CD14-positive monocyte (primary cell): ENCODE measurements around the gene DNAAF3. TPM values are rescaled to one million over a fixed set of nuclear protein-coding genes. Genes with fewer than 3 reads are reported as not detected.
A peak's percentile ranks its signal among the peaks of the same experiment; 100 is the strongest.

Source experiments
- DNase-seq, 3 donors: peaks; one replicate each; pipeline ENCODE4 v3.0.0-alpha.2; 2011 to 2022
- H2AFZ ChIP-seq: 2 replicates; pipeline ENCODE4 v1.6.0; 2012; ENCODE audit warnings: mild to moderate bottlenecking, low read depth, low read length, inconsistent platforms; ENCODE audit not compliant: insufficient read depth, poor library complexity, severe bottlenecking
- H3K27ac ChIP-seq, 2 donors: 1 replicate in 1 of 2; 2 replicates in 1 of 2; pipeline ENCODE4 v1.5.1; 2012 to 2013; ENCODE audit warnings: low read length in 2 of 2, control low read depth in 1 of 2, inconsistent platforms in 1 of 2, low read depth in 1 of 2, mild to moderate bottlenecking in 1 of 2
- H3K27me3 ChIP-seq, 2 donors: one replicate each; pipeline versions ENCODE4 v1.6.0 to v1.6.1; 2011 to 2013; ENCODE audit warnings: low read length in 2 of 2; ENCODE audit not compliant: control insufficient read depth in 2 of 2, insufficient read depth in 2 of 2
- H3K36me3 ChIP-seq, 2 donors: replicated peaks in 1 of 2; 1 replicate in 1 of 2; 2 replicates in 1 of 2; pipeline versions ENCODE4 v1.5.1 to v1.6.1; 2012 to 2013; ENCODE audit warnings: low read length in 2 of 2, control low read depth in 1 of 2, inconsistent platforms in 1 of 2, mild to moderate bottlenecking in 1 of 2; ENCODE audit not compliant: insufficient read depth in 2 of 2, control insufficient read depth in 1 of 2
- H3K4me1 ChIP-seq, 2 donors: 1 replicate in 1 of 2; 2 replicates in 1 of 2; pipeline versions ENCODE4 v1.5.1 to v1.6.1; 2012 to 2013; ENCODE audit warnings: low read length in 2 of 2, control low read depth in 1 of 2, inconsistent platforms in 1 of 2, mild to moderate bottlenecking in 1 of 2, moderate library complexity in 1 of 2; ENCODE audit not compliant: insufficient read depth in 2 of 2, control insufficient read depth in 1 of 2
- H3K4me2 ChIP-seq: replicated peaks from 2 replicates; pipeline ENCODE3; 2012; ENCODE audit warnings: low read length, moderate library complexity, mild to moderate bottlenecking; ENCODE audit not compliant: poor library complexity, severe bottlenecking; ENCODE audit errors: extremely low read depth
- H3K4me3 ChIP-seq, 3 experiments: fragments of 200-600 bp in 1 of 3; sonication (generic) in 1 of 3; replicated peaks in 1 of 3; 1 replicate in 2 of 3; 2 replicates in 1 of 3; pipeline ENCODE4 v1.5.1; 2011 to 2013; ENCODE audit warnings: low read length in 3 of 3, mild to moderate bottlenecking in 3 of 3, control low read depth in 2 of 3, low read depth in 2 of 3, inconsistent platforms in 1 of 3, moderate library complexity in 1 of 3
- H3K79me2 ChIP-seq: 2 replicates; pipeline ENCODE4 v1.6.0; 2012; ENCODE audit warnings: mild to moderate bottlenecking, control low read depth, inconsistent platforms, low read length, moderate library complexity; ENCODE audit not compliant: insufficient read depth
- H3K9ac ChIP-seq: 2 replicates; pipeline ENCODE4 v1.6.0; 2017; ENCODE audit warnings: low read length, mild to moderate bottlenecking; ENCODE audit not compliant: insufficient read depth, poor library complexity, severe bottlenecking
- H3K9me3 ChIP-seq, 2 donors: replicated peaks in 1 of 2; 1 replicate in 1 of 2; 2 replicates in 1 of 2; pipeline versions ENCODE4 v1.5.1 to v1.6.1; 2012 to 2013; ENCODE audit warnings: low read length in 2 of 2, control low read depth in 1 of 2; ENCODE audit not compliant: control insufficient read depth in 1 of 2, insufficient read depth in 1 of 2
- H4K20me1 ChIP-seq: 2 replicates; pipeline ENCODE4 v1.6.0; 2012; ENCODE audit warnings: mild to moderate bottlenecking, low read length, control low read depth, moderate library complexity; ENCODE audit not compliant: insufficient read depth
- H3K27ac Mint-ChIP-seq, 7 donors: one replicate each; pipeline ENCODE4 v1.8.0; 2020; ENCODE audit warnings: mild to moderate bottlenecking in 7 of 7, mixed read lengths in 7 of 7, moderate library complexity in 6 of 7, inconsistent platforms in 2 of 7
- H3K27me3 Mint-ChIP-seq, 3 donors: one replicate each; pipeline ENCODE4 v1.8.0; 2021 to 2022; ENCODE audit warnings: low read depth in 3 of 3, mild to moderate bottlenecking in 3 of 3, mixed read lengths in 3 of 3, moderate library complexity in 3 of 3, inconsistent platforms in 1 of 3
- H3K36me3 Mint-ChIP-seq, 2 donors: one replicate each; pipeline ENCODE4 v1.8.0; 2020; ENCODE audit warnings: mixed read lengths in 2 of 2, inconsistent platforms in 1 of 2, mild to moderate bottlenecking in 1 of 2
- H3K4me1 Mint-ChIP-seq: one replicate; pipeline ENCODE4 v1.8.0; 2020; ENCODE audit warnings: mild to moderate bottlenecking, mixed read lengths
- H3K4me3 Mint-ChIP-seq, 2 donors: one replicate each; pipeline ENCODE4 v1.8.0; 2020; ENCODE audit warnings: mild to moderate bottlenecking in 2 of 2, mixed read lengths in 2 of 2, moderate library complexity in 1 of 2
- H3K9me3 Mint-ChIP-seq, 7 donors: one replicate each; pipeline ENCODE4 v1.8.0; 2020 to 2022; ENCODE audit warnings: mixed read lengths in 7 of 7, mild to moderate bottlenecking in 6 of 7, moderate library complexity in 6 of 7, inconsistent platforms in 2 of 7
- CTCF ChIP-seq: fragments of 200-600 bp; IDR thresholded peaks from one replicate; pipeline ENCODE4 v1.8.0; 2022; ENCODE audit warnings: antibody characterized with exemption, mild to moderate bottlenecking
- WGBS: methylation state at CpG from one replicate; pipeline ENCODE4 v1.1.5; 2013; ENCODE audit warnings: missing lambda C conversion rate; ENCODE audit not compliant: insufficient coverage; 5-methylcytosine and 5-hydroxymethylcytosine counted together
- intact Hi-C, 2 donors: fragments of 100-400 bp; cut with micrococcal nuclease; formaldehyde crosslinking; loops; one replicate each; pipeline versions ENCODE4 v1.15.0 to v1.15.1; 2023
- polyA plus RNA-seq, 3 donors: library from polyadenylated mRNA; depleted of rRNA in 1 of 3; unstranded in 2 of 3; stranded (reverse) in 1 of 3; fragments of 300-500 nt in 2 of 3; fragments of >200 nt in 1 of 3; fragmentation: Illumina TruSeq in 2 of 3; gene quantifications; 1 replicate in 2 of 3; 2 replicates in 1 of 3; pipeline ENCODE4 v1.2.3, GENCODE V29; 2012 to 2021

Gene DNAAF3
- polyA plus RNA-seq, 3 donors, result 0.19 TPM; not detected in 2

- Mint-ChIP-seq H3K4me1 (peaks cover 13% of the 10 kb centered on the region), H3K27me3 (peaks cover 69 to 80% (median 76%) of the 10 kb centered on the region in 3 donors), H3K4me3 (peak within 1 kb of the TSS; percentile 43 to 89), H3K9me3 (peaks cover 7 to 25% (median 21%) of the 10 kb centered on the region in 7 donors), H3K36me3 (peaks cover 2 to 5% of the 10 kb centered on the region in 2 donors), H3K27ac (peak within 1 kb of the TSS in 4 of 7 donors; percentile 11 to 71 (median 48))
- H3K4me3 ChIP-seq, result peak within 1 kb of the TSS in 1 of 3 experiments; percentile 45
- peaks cover 20 to 72% of the 10 kb centered on the region in 2 donors for H3K27me3 ChIP-seq
- peak within 1 kb of the TSS; percentile 56 for H3K4me2 ChIP-seq
- peaks cover 10 to 15% of the 10 kb centered on the region in 2 donors for H3K4me1 ChIP-seq
- no peaks in the 10 kb centered on the region for H3K79me2 ChIP-seq
- H3K9me3 ChIP-seq, result peaks cover 10 to 20% of the 10 kb centered on the region in 2 donors
- intact Hi-C loops, result no loop called here
- H2AFZ ChIP-seq, result no peak within 1 kb of the TSS
- DNase-seq, result no peak
- no peak for TF ChIP-seq CTCF
- WGBS, result 1% methylated on average over 60 of the region's 68 CpGs
- H3K27ac ChIP-seq, result no peak within 1 kb of the TSS
- H3K9ac ChIP-seq, result no peak within 1 kb of the TSS
- no peaks in the 10 kb centered on the region for H3K36me3 ChIP-seq
- no peaks in the 10 kb centered on the region for H4K20me1 ChIP-seq
These were observed 13.4 kb upstream of the DNAAF3 start, which contains the start of gene SYT5 for GRCh38 chr19:55179606-55180484. TSS of gene SYT5 (minus strand) at chr19:55180289. CDS start at chr19:55179041, 1,248 bp downstream.

- peaks cover 7 to 33% (median 29%) of the 10 kb centered on the region in 7 donors for H3K9me3 Mint-ChIP-seq
- peaks cover 78 to 88% (median 83%) of the 10 kb centered on the region in 3 donors for H3K27me3 Mint-ChIP-seq
- Histone ChIP-seq H3K4me3 (peak overlapping the region in 1 of 3 experiments; percentile 45), H4K20me1 (no peaks in the 10 kb centered on the region), H3K4me1 (peaks cover 14 to 21% of the 10 kb centered on the region in 2 donors), H3K27me3 (peaks cover 24 to 81% of the 10 kb centered on the region in 2 donors), H3K36me3 (no peaks in the 10 kb centered on the region), H3K27ac (no peak overlapping the region), H2AFZ (no peak overlapping the region), H3K9me3 (peaks cover 16 to 28% of the 10 kb centered on the region in 2 donors), H3K79me2 (no peaks in the 10 kb centered on the region), H3K4me2 (peak overlapping the region; percentile 56), H3K9ac (no peak overlapping the region)
- peak overlapping the region; percentile 24 to 76 for H3K4me3 Mint-ChIP-seq
- H3K4me1 Mint-ChIP-seq, result peaks cover 18% of the 10 kb centered on the region
- TF ChIP-seq CTCF, result no peak
- peaks cover 2 to 5% of the 10 kb centered on the region in 2 donors for H3K36me3 Mint-ChIP-seq
- peak; percentile 42 to 63 (median 49) for DNase-seq
- peak overlapping the region in 2 of 7 donors; percentile 36 to 49 for H3K27ac Mint-ChIP-seq
- intact Hi-C loops, result no loop called here
- 5% methylated on average over 47 of the region's 61 CpGs for WGBS
These were observed 12.6 kb upstream of the DNAAF3 start for GRCh38 chr19:55178781-55179599.
